GM23338 (cell line): ENCODE results near the gene TMEM63C. TPM values are rescaled to one million over a fixed set of nuclear protein-coding genes. Genes with fewer than 3 reads are reported as not detected.

Experiments used
- ATAC-seq: fragments of 200-7000 bp; cut with Tn5 transposase; 3 replicates; pipeline ENCODE4 v1.9.1; 2020
- DNase-seq: peaks from one replicate; pipeline ENCODE4 v3.0.0-alpha.2; 2015; ENCODE audit warnings: low spot score
- H2AFZ ChIP-seq: fragments of 200-600 bp; sonication (generic); 2 replicates; pipeline ENCODE4 v1.8.0; 2016; ENCODE audit warnings: antibody characterized with exemption, mild to moderate bottlenecking, moderate library complexity
- H3F3A ChIP-seq: fragments of 200-600 bp; sonication (generic); replicated peaks from 2 replicates; pipeline ENCODE4 v1.8.0; 2017; ENCODE audit warnings: antibody characterized with exemption, mixed run types, low read depth
- H3K27ac ChIP-seq: fragments of 200-600 bp; sonication (generic); 2 replicates; pipeline ENCODE4 v1.6.1; 2016; ENCODE audit warnings: low read depth
- H3K27me3 ChIP-seq: fragments of 200-600 bp; sonication (generic); 2 replicates; pipeline ENCODE4 v1.8.0; 2016; ENCODE audit warnings: mild to moderate bottlenecking, mixed run types, moderate library complexity; ENCODE audit not compliant: insufficient read depth
- H3K36me3 ChIP-seq: fragments of 200-600 bp; sonication (generic); 2 replicates; pipeline ENCODE4 v1.8.0; 2016; ENCODE audit warnings: mild to moderate bottlenecking; ENCODE audit not compliant: insufficient read depth
- H3K4me1 ChIP-seq: fragments of 200-600 bp; sonication (generic); 2 replicates; pipeline ENCODE4 v1.8.0; 2016; ENCODE audit warnings: mild to moderate bottlenecking, moderate library complexity; ENCODE audit not compliant: insufficient read depth
- H3K4me2 ChIP-seq: fragments of 200-600 bp; sonication (generic); 2 replicates; pipeline ENCODE4 v1.7.1; 2017; ENCODE audit warnings: mixed run types
- H3K4me3 ChIP-seq: fragments of 200-600 bp; sonication (generic); 2 replicates; pipeline ENCODE4 v1.6.1; 2016; ENCODE audit warnings: mixed run types
- H3K79me2 ChIP-seq: fragments of 200-600 bp; sonication (generic); replicated peaks from 2 replicates; pipeline ENCODE4 v1.8.0; 2017; ENCODE audit warnings: mild to moderate bottlenecking; ENCODE audit not compliant: insufficient read depth
- H3K9me2 ChIP-seq: fragments of 200-600 bp; sonication (generic); 2 replicates; pipeline ENCODE4 v1.8.0; 2017; ENCODE audit not compliant: insufficient read depth
- H4K20me1 ChIP-seq: fragments of 200-600 bp; sonication (generic); replicated peaks from 2 replicates; pipeline ENCODE4 v1.8.0; 2017; ENCODE audit warnings: mild to moderate bottlenecking; ENCODE audit not compliant: insufficient read depth
- H3K27ac Mint-ChIP-seq: 2 replicates; pipeline ENCODE4 v1.8.0; 2020; ENCODE audit warnings: inconsistent platforms, mild to moderate bottlenecking, moderate library complexity, mixed read lengths
- H3K27me3 Mint-ChIP-seq: 3 replicates; pipeline ENCODE4 v1.8.0; 2022; ENCODE audit warnings: low read depth, mild to moderate bottlenecking, moderate library complexity, mixed read lengths, inconsistent platforms; ENCODE audit not compliant: insufficient read depth, poor library complexity
- H3K36me3 Mint-ChIP-seq: 3 replicates; pipeline ENCODE4 v1.8.0; 2021; ENCODE audit warnings: low read depth, mild to moderate bottlenecking, inconsistent platforms, moderate library complexity, mixed read lengths
- H3K4me1 Mint-ChIP-seq: 3 replicates; pipeline ENCODE4 v1.8.0; 2020; ENCODE audit warnings: mild to moderate bottlenecking, inconsistent platforms, mixed read lengths
- H3K4me3 Mint-ChIP-seq: 3 replicates; pipeline ENCODE4 v1.8.0; 2021; ENCODE audit warnings: moderate library complexity, mild to moderate bottlenecking, inconsistent platforms, mixed read lengths
- H3K9me3 Mint-ChIP-seq: 3 replicates; pipeline ENCODE4 v1.8.0; 2020; ENCODE audit warnings: moderate library complexity, mild to moderate bottlenecking, inconsistent platforms, mixed read lengths
- CREB1 ChIP-seq: fragments of 250-450 bp; sonication (Bioruptor Pico); IDR thresholded peaks from 2 replicates; pipeline ENCODE4 v1.5.0; 2020; ENCODE audit warnings: low read depth, mild to moderate bottlenecking, moderate library complexity
- CTCF ChIP-seq, 2 experiments: fragments of 200-600 bp in 1 of 2; sonication (generic) in 1 of 2; conservative IDR thresholded peaks; 2 replicates each; pipeline versions ENCODE4 v1.5.1 to v1.6.1; 2016 to 2017; ENCODE audit warnings: antibody characterized with exemption in 2 of 2, low read depth in 2 of 2, mild to moderate bottlenecking in 2 of 2, moderate library complexity in 1 of 2
- EZH2 ChIP-seq: fragments of 200-600 bp; sonication (generic); IDR thresholded peaks from one replicate; pipeline ENCODE4 v1.8.0; 2017; ENCODE audit warnings: antibody characterized with exemption, mild to moderate bottlenecking, low read depth; ENCODE audit not compliant: unreplicated experiment
- NANOG ChIP-seq: IDR thresholded peaks from 2 replicates; pipeline ENCODE4 v1.6.1; 2016; ENCODE audit warnings: antibody characterized with exemption, borderline replicate concordance
- POLR2AphosphoS5 ChIP-seq: IDR thresholded peaks from 2 replicates; pipeline ENCODE4 v1.6.1; 2016; ENCODE audit warnings: antibody characterized with exemption, low read depth
- STAT1 ChIP-seq: IDR thresholded peaks from one replicate; pipeline ENCODE4 v1.6.1; 2016; ENCODE audit warnings: antibody characterized with exemption; ENCODE audit not compliant: unreplicated experiment
- ZNF331 ChIP-seq: fragments of 250-450 bp; sonication (Bioruptor Pico); IDR thresholded peaks from 2 replicates; pipeline ENCODE4 v1.5.0; 2020; ENCODE audit warnings: low read depth, mild to moderate bottlenecking, moderate library complexity
- ZNF462 ChIP-seq: fragments of 250-450 bp; sonication (Bioruptor Pico); IDR thresholded peaks from 2 replicates; pipeline ENCODE4 v1.5.0; 2020; ENCODE audit warnings: mild to moderate bottlenecking, moderate library complexity
- polyA plus RNA-seq: library from polyadenylated mRNA; unstranded; fragments of >200 nt; fragmentation: Nextera tagmentation; extraction: Ambion mirVana; gene quantifications from 2 replicates; pipeline ENCODE4 v1.2.1, GENCODE V29; 2016
- total RNA-seq: library from RNA; depleted of rRNA; stranded (reverse); fragments of >200 nt; shearing (Covaris generic); gene quantifications from 2 replicates; pipeline ENCODE4 v1.2.3, GENCODE V29; 2014

The TMEM63C gene
- total and polyA plus RNA-seq, 2 experiments from 2014 or later = 2.1 to 6.3 TPM

- TF ChIP-seq ZNF462 (CRISPR knock-in tag) = no peak
- TF ChIP-seq CREB1 (CRISPR knock-in tag) = no peak
- TF ChIP-seq EZH2 = no peak
- no peak for TF ChIP-seq NANOG
Observed at GRCh38 chr14:77158882-77159255, 22.7 kb upstream of the TMEM63C start (continued).

- Mint-ChIP-seq H3K36me3 (no peaks in the 10 kb centered on the region), H3K27me3 (peaks cover 11% of the 10 kb centered on the region), H3K4me1 (peaks cover 17% of the 10 kb centered on the region), H3K4me3 (no peak overlapping the region), H3K9me3 (no peaks in the 10 kb centered on the region), H3K27ac (no peak overlapping the region)
- Histone ChIP-seq H3F3A (no peaks in the 10 kb centered on the region), H3K27me3 (no peaks in the 10 kb centered on the region), H2AFZ (no peak overlapping the region), H3K27ac (no peak overlapping the region), H3K4me1 (peaks cover 18% of the 10 kb centered on the region), H3K79me2 (no peaks in the 10 kb centered on the region), H3K36me3 (no peaks in the 10 kb centered on the region), H3K9me2 (no peaks in the 10 kb centered on the region), H3K4me3 (no peak overlapping the region), H3K4me2 (no peak overlapping the region), H4K20me1 (no peaks in the 10 kb centered on the region)
- ATAC-seq = no peak
- no peak for DNase-seq
- TF ChIP-seq POLR2AphosphoS5 (no peak), CTCF (conservative IDR thresholded peaks at IDR 0.05; ENCODE audit: low read depth in 2 of 2) (no peak), CREB1 (CRISPR knock-in tag) (no peak), ZNF331 (CRISPR knock-in tag) (no peak), STAT1 (no peak)
Observed at GRCh38 chr14:77161011-77161410, 20.6 kb upstream of the TMEM63C start.
